NOMO-1 treated with dmso at 0.1 percent for 144 hours (cell line): ENCODE results near the gene B4GALT7.
"Not testable (repeated sequence)": the region's sequence is repeated elsewhere in the genome, so short reads cannot be mapped to it uniquely, and the experiment has no call there.

Experiments used
- DNase-seq: peaks from one replicate; lab custom pipeline; 2025; ENCODE audit not compliant: unreplicated experiment; lab: John Stamatoyannopoulos, UW

Gene B4GALT7

GRCh38 chr5:177599731-177600507, at the start of gene B4GALT7:
Gene B4GALT7 (plus strand): TSS chr5:177600132. CDS start chr5:177600211, 79 bp downstream.
- DNase-seq, result peak; percentile 76

- no peak for DNase-seq
Measured at GRCh38 chr5:177552839-177553455, 47.0 kb upstream of the B4GALT7 start.

- DNase-seq, result no peak
Measured at GRCh38 chr5:177553671-177554429, 46.1 kb upstream of the B4GALT7 start.

DNA sequence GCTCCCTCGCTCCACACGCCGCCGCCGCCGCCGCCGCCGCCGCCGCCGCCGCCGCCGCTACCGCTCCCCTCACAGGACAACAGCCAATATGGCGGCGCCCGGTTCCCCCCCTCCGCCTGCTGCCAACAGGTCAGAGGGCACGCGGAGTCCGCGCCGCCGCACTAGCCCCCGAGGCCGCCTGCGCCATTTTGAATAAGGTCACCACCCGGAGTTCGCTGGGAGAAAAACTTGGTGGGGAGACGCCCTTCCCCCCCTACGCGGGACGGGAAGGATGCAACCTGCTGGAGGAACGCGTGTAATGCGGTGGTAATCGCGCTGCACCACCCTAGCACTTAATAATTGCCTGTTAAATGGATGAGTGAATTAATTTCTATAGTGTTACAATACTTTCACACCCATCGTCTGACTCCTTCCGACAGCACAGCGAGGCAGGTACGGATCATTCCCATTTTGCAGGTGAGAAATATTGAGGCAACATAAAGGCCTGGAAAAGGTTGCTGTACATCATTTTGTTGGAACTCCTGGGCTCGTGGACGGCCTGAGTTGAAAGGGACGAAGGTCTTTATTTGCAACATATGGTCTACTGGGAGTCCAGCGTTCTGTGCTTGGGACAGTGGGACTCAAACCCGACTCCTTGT, 45.3 kb upstream of the B4GALT7 start, which contains the start of gene FAM193B:
Gene FAM193B, minus strand, starts transcription at position 90 of the 638 bp plus-strand sequence. CDS start 105 bp downstream, outside the sequence.
- peak; percentile 87 for DNase-seq

GRCh38 chr5:177555228-177555627, 44.7 kb upstream of the B4GALT7 start:
- DNase-seq, result no peak

- no peak for DNase-seq
Measured at GRCh38 chr5:177555665-177556064, 44.3 kb upstream of the B4GALT7 start.

DNA sequence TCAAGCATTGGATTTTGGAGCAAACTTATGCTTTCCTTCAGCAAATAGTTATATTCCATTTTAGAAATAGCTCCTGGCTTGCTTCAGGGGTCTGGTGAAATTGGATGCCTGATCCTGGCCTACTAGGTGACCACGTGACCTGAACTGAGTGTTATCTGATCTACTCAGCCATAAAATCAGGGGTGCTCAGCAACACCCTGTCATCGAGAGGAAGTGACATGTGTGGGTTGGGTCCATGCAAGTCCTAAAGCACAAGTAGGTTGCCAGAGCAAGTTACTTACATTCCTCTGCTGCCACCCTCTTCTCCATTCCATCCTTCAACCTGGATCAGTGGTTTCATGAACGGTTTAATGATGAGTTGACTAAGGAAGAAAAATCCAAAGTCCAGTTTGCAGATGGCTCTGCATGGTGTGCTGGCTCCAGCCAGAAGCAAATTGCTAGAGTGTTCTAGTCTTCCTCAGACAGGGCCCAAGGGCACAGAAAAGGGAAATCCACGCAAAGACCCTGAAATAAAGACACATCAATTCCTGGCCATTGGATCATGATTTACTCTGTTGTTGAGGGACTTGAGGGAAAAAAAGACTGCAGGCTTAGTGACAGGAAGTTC, 42.8 kb upstream of the B4GALT7 start:
- no peak for DNase-seq

GRCh38 chr5:177557796-177558195, 42.1 kb upstream of the B4GALT7 start:
- DNase-seq, result no peak

GRCh38 chr5:177559446-177559941, 40.4 kb upstream of the B4GALT7 start:
- not testable (repeated sequence) for DNase-seq

DNA sequence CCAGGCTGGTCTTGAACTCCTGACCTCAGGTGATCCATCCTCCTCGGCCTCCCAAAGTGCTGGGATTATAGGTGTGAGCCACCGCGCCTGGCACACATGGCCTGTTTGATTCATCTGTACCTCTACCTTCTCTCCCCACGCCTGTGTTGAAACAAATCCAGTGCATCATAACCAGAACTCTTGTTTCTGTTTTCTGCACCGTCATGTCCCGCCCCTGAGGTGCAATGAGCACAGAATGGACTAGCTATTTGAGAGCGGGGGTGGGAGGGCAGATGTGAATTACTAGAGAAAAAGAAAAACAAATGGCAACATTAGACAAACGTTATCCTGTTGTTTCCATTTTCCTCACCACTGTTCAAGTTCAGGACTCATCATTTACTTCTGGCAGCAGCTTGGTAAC, 34.9 kb upstream of the B4GALT7 start:
- no peak for DNase-seq

GRCh38 chr5:177568326-177568725, 31.6 kb upstream of the B4GALT7 start:
- no peak for DNase-seq

DNA sequence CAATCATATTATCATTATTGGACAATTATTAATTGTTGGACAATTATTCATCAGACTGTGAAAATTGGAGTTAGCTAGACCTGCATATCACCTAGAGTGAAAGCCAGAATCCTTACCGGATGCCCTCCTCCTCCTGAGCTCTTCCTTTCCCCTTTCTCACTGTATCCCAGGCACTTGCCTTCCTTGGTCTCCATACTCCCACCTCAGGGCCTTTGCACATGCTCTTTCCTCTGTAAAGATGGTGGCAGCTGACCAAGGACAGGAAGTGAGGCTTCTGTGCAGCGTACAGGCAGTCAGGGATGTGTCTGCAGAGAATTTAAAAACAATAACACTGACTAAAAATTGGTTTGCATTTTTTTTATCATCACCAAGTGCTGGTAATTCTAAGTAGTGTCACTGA, 30.0 kb upstream of the B4GALT7 start:
- DNase-seq, result no peak

DNA sequence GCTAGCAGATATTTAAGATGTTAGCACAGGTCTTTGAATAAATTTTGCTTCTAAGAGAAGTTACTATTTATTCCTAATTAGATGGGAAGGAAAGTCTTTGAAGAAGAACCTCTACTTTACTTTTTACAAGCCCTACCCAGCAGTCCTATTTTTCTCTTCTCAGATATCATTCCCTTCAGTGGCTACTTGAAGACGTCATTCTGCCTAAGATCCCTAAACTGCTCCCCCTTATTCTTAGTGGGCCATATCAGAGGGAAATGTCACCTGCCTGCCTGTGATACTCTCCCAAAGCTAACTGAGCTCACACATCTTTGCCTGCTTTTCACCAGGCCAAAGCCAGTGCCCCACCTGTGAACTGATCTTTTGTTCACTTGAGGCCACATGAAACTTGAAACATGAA, 24.4 kb upstream of the B4GALT7 start:
- no peak for DNase-seq

- no peak for DNase-seq
Measured at GRCh38 chr5:177576169-177576568, 23.8 kb upstream of the B4GALT7 start.

- no peak for DNase-seq
Measured at GRCh38 chr5:177578316-177578715, 21.6 kb upstream of the B4GALT7 start.

DNA sequence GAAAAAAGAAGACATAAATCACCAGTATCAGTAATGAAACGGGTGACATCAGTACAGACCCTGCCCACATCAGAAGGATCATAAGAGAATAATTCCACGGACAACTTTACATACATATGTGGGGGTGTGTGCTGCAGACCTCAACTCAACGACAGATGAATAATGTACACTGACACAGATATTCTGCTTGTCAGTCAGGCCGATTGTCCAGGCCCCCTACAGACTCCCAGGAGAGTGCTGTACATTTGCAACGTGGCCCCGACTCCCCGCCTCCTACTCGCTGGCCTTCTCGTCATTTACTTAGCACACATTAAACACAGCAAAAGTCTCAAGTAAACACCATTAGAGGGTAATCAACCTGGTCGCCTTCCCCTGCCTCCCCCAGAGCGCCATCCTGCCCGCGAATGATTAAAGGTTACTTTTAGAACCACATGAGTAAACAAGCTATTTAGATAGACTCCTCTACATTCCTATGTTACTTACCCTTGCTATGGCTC, 11.5 kb upstream of the B4GALT7 start:
- no peak for DNase-seq

GRCh38 chr5:177590406-177590805, 9.5 kb upstream of the B4GALT7 start:
- DNase-seq, result no peak

GRCh38 chr5:177591690-177592009, 8.3 kb upstream of the B4GALT7 start:
- DNase-seq, result no peak

DNA sequence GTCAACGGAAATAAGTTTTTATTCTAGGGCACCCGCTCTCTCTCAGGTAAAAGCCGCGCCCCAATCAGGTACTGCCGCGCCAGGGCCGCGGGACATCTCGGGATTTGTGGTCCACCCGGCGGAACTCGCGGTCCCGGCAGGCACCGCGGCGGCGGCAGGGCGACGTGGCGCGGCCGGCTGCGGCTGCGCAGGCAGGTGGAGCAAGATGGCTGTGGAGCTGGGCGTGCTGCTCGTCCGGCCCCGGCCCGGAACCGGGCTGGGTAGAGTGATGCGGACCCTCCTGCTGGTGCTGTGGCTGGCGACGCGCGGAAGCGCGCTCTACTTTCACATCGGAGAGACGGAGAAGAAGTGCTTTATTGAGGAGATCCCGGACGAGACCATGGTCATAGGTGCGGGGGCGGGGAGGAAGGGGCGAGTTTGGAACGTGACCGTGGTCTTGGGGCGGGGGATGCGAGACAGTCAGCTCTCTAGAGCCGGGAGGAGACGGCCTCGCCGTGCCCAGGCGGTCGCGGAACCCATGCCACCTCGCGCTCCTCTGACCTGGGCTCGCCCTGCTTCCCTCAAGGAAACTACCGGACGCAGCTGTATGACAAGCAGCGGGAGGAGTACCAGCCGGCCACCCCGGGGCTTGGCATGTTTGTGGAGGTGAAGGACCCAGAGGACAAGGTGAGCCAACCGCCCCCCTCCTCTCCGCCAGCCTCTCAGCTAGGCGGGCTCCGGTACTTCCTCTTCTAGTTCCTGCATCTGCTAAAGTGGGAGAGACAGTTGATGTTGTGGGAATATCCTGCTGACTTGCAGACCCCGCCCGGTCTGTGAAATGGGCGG, 7.7 kb upstream of the B4GALT7 start, which contains the start of gene TMED9:
Gene TMED9, plus strand, starts transcription at position 194 of the 825 bp plus-strand sequence. Its CDS starts 12 bp downstream, at position 206.
- peak; percentile 78 for DNase-seq

- DNase-seq, result no peak
Measured at GRCh38 chr5:177592905-177593304, 7.0 kb upstream of the B4GALT7 start.
